K562 (cell line): ENCODE measurements around the gene TMEM131.

Experiments used
- BACH1 ChIP-seq: fragments of 200-800 bp; sonication (Bioruptor generic); IDR thresholded peaks from 2 replicates; pipeline ENCODE4 v1.6.1; 2016; ENCODE audit warnings: missing genetic modification characterization, missing compliant biosample characterization
- CTCF ChIP-seq, 3 experiments: IDR thresholded peaks in 2 of 3; conservative IDR thresholded peaks in 1 of 3; 2 replicates each; pipeline ENCODE4 v1.5.1; 2011 to 2012; ENCODE audit warnings: low read length in 3 of 3, mild to moderate bottlenecking in 3 of 3, control low read depth in 2 of 3, improper control_type of control experiment in 1 of 3, inconsistent platforms in 1 of 3, low read depth in 1 of 3, mixed read lengths in 1 of 3, moderate library complexity in 1 of 3; ENCODE audit not compliant: insufficient read depth in 2 of 3
- HOMEZ ChIP-seq: fragments of 250-450 bp; sonication (Bioruptor Pico); IDR thresholded peaks from 2 replicates; pipeline ENCODE4 v1.4.0; 2020; ENCODE audit warnings: mild to moderate bottlenecking, moderate library complexity
- MYC ChIP-seq, 2 experiments: fragments of 250-450 bp in 1 of 2; sonication (Bioruptor Pico) in 1 of 2; IDR thresholded peaks; 2 replicates each; pipeline versions ENCODE4 v1.5.1 to v1.6.1; 2012 to 2021; ENCODE audit warnings: low read depth in 2 of 2, borderline replicate concordance in 1 of 2, improper control_type of control experiment in 1 of 2, low read length in 1 of 2, mild to moderate bottlenecking in 1 of 2, moderate library complexity in 1 of 2
- RAD21 ChIP-seq, 2 experiments: fragments of 250-450 bp in 1 of 2; fragments of 450-650 bp in 1 of 2; sonication (Bioruptor Pico) in 1 of 2; formaldehyde crosslinking in 1 of 2; IDR thresholded peaks in 1 of 2; conservative IDR thresholded peaks in 1 of 2; 2 replicates each; pipeline versions ENCODE4 v1.4.0 to v1.8.0; 2020 to 2022; ENCODE audit warnings: mild to moderate bottlenecking in 2 of 2, moderate library complexity in 1 of 2
- RFX5 ChIP-seq: IDR thresholded peaks from 2 replicates; pipeline ENCODE4 v1.6.1; 2011; ENCODE audit warnings: low read depth, mild to moderate bottlenecking, improper control_type of control experiment, low read length
- SIN3A ChIP-seq, 2 experiments: fragments of 150-350 bp in 1 of 2; IDR thresholded peaks; 2 replicates each; pipeline ENCODE4 v1.6.1; 2011 to 2016; ENCODE audit warnings: borderline replicate concordance in 2 of 2, low read depth in 2 of 2, low read length in 2 of 2, mild to moderate bottlenecking in 2 of 2, moderate library complexity in 2 of 2; ENCODE audit not compliant: control insufficient read depth in 1 of 2
- TAF15 ChIP-seq: fragments of 200-400 bp; formaldehyde crosslinking; IDR thresholded peaks from 2 replicates; pipeline ENCODE4 v1.6.1; 2017; ENCODE audit warnings: mild to moderate bottlenecking, low read depth, low read length, moderate library complexity
- TARDBP ChIP-seq: fragments of 450-650 bp; IDR thresholded peaks from 2 replicates; pipeline ENCODE4 v1.6.1; 2016
- USF1 ChIP-seq: sonication (generic); formaldehyde crosslinking; IDR thresholded peaks from 2 replicates; pipeline ENCODE4 v1.9.0; 2022; ENCODE audit warnings: mild to moderate bottlenecking, missing genetic modification reagents
- ZNF583 ChIP-seq: fragments of 250-450 bp; sonication (Bioruptor Pico); IDR thresholded peaks from 2 replicates; pipeline ENCODE4 v1.4.0; 2020
- ZNF780A ChIP-seq: fragments of 250-450 bp; sonication (Bioruptor Pico); IDR thresholded peaks from 2 replicates; pipeline ENCODE4 v1.5.0; 2021; ENCODE audit warnings: mild to moderate bottlenecking

GRCh38 chr2:97715951-97716694 lies 279.6 kb downstream of the TMEM131 start:
- TF ChIP-seq SIN3A (IDR thresholded peaks at IDR 0.05; ENCODE audit: borderline replicate concordance in 2 of 2, control insufficient read depth in 1 of 2, low read depth in 2 of 2, low read length in 2 of 2) (no peak), RFX5 (no peak), TARDBP (no peak), HOMEZ (CRISPR knock-in tag) (no peak), RAD21 (CRISPR knock-in tag; conservative IDR thresholded peaks at IDR 0.05 in 1 of 2, IDR thresholded peaks at IDR 0.05 in 1 of 2) (no peak), CTCF (IDR thresholded peaks at IDR 0.05 in 2 of 3, conservative IDR thresholded peaks at IDR 0.05 in 1 of 3; ENCODE audit: insufficient read depth in 2 of 3, low read depth in 1 of 3, low read length in 3 of 3) (no peak), ZNF583 (no peak), ZNF780A (no peak), MYC (IDR thresholded peaks at IDR 0.05; ENCODE audit: low read depth, low read length) (no peak), MYC (CRISPR knock-in tag; IDR thresholded peaks at IDR 0.05; ENCODE audit: borderline replicate concordance, low read depth) (no peak), BACH1 (no peak), USF1 (no peak), TAF15 (no peak)
